Left lung (tissue), 10 donors: ENCODE data around the gene MAST4. TPM values are rescaled to one million over a fixed set of nuclear protein-coding genes. Genes with fewer than 3 reads are reported as not detected.
A peak's percentile ranks its signal among the peaks of the same experiment; 100 is the strongest.

Experiments
- ATAC-seq: fragments of 200-7000 bp; cut with Tn5 transposase; one replicate; pipeline ENCODE4 v1.9.1; 2020; ENCODE audit warnings: moderate library complexity
- DNase-seq, 4 donors: peaks; one replicate each; pipeline ENCODE4 v3.0.0-alpha.2; 2013 to 2020
- H3K27ac ChIP-seq, 2 donors: fragments of 200-600 bp; sonication (generic) in 1 of 2; one replicate each; pipeline versions ENCODE4 v1.5.0 to v1.8.0; 2020 to 2021
- H3K27me3 ChIP-seq, 2 donors: fragments of 200-600 bp; sonication (generic) in 1 of 2; one replicate each; pipeline versions ENCODE4 v1.5.0 to v1.8.0; 2020 to 2021
- H3K36me3 ChIP-seq, 2 donors: fragments of 200-600 bp; sonication (generic) in 1 of 2; one replicate each; pipeline versions ENCODE4 v1.5.0 to v1.8.0; 2020 to 2021
- H3K4me1 ChIP-seq, 2 donors: fragments of 200-600 bp; one replicate each; pipeline ENCODE4 v1.8.0; 2021
- H3K4me3 ChIP-seq, 2 donors: fragments of 200-600 bp; sonication (generic) in 1 of 2; one replicate each; pipeline versions ENCODE4 v1.5.0 to v1.8.0; 2020 to 2021; ENCODE audit warnings: mild to moderate bottlenecking in 1 of 2
- H3K9me3 ChIP-seq, 2 donors: fragments of 200-600 bp; sonication (generic) in 1 of 2; one replicate each; pipeline versions ENCODE4 v1.5.0 to v1.8.0; 2020 to 2021
- intact Hi-C, 2 donors: fragments of 100-400 bp; cut with DNase I; formaldehyde crosslinking; loops; one replicate each; pipeline versions ENCODE4 v1.11.2 to v1.14.2; 2022
- polyA plus RNA-seq, 6 donors: library from polyadenylated mRNA; unstranded; fragments of 120-200 nt; gene quantifications; one replicate each; pipeline ENCODE4 v1.2.1, GENCODE V29; 2013; ENCODE audit not compliant: insufficient read length in 6 of 6
- total RNA-seq, 2 donors: library from RNA; stranded (reverse); fragmentation: NEBNext Ultra II Directional; extraction: Animal tissue kit (Norgen Biotek cat#: 25700); gene quantifications; one replicate each; pipeline ENCODE4 v1.2.1, GENCODE V29; 2021
- TF ChIP-seq, protein P1 (sequence below), 2 donors: fragments of 200-600 bp; sonication (generic) in 1 of 2; IDR thresholded peaks; one replicate each; pipeline versions ENCODE4 v1.5.0 to v1.8.0; 2021; ENCODE audit warnings: antibody characterized with exemption in 2 of 2
- donor health status: DM: no; HTN: yes; CAD: no.
- donor health status: DM: no; HTN: no; CAD: no.

Gene MAST4
- total and polyA plus RNA-seq, 8 donors, result 47.7 to 57.6 (median 53.0) TPM

DNA sequence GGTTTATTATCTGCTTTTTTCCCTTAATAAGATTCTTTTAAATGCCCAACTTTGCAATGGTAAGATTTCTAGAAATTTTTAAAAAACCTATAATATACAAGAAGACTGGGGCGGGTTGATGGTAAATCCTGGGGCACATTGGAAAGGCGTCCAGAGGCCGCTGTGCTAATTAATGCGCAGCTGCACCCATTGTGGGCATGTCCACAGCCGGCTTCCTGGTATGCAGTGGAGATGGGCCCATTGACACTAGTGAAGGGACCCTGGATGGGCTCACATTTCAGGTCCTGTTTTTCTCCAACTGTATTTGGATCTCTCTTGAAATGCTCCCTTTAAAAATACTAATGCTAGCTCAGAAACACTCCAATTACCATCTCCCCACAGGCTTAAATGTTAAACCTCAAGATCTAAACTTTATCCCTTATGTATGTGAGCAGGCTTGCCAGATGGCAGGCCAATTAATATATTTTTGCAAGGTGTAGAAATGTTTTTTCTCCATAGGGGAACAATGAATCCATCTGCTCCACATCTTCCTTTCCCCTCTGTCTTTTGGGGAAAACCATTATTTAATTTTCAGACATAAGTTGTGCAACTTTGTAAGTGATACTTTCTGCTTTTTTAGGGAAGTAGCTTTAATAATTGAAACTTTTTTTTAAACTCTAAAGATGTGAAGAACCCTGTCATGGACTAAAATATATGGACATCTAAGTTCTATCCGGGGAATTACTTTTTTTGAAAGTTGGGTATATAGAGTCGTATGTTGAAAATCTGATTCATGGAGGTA is 423.1 kb downstream of the MAST4 start:
- no peak for ATAC-seq
- TF ChIP-seq, protein P1, sequence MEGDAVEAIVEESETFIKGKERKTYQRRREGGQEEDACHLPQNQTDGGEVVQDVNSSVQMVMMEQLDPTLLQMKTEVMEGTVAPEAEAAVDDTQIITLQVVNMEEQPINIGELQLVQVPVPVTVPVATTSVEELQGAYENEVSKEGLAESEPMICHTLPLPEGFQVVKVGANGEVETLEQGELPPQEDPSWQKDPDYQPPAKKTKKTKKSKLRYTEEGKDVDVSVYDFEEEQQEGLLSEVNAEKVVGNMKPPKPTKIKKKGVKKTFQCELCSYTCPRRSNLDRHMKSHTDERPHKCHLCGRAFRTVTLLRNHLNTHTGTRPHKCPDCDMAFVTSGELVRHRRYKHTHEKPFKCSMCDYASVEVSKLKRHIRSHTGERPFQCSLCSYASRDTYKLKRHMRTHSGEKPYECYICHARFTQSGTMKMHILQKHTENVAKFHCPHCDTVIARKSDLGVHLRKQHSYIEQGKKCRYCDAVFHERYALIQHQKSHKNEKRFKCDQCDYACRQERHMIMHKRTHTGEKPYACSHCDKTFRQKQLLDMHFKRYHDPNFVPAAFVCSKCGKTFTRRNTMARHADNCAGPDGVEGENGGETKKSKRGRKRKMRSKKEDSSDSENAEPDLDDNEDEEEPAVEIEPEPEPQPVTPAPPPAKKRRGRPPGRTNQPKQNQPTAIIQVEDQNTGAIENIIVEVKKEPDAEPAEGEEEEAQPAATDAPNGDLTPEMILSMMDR (IDR thresholded peaks at IDR 0.05), result no peak
- intact Hi-C loops, result no loop called here
- Histone ChIP-seq H3K9me3 (no peaks in the 10 kb centered on the region), H3K4me1 (peaks cover 32 to 38% of the 10 kb centered on the region in 2 donors), H3K4me3 (no peak overlapping the region), H3K27ac (no peak overlapping the region), H3K27me3 (no peaks in the 10 kb centered on the region), H3K36me3 (no peaks in the 10 kb centered on the region)
- no peak for DNase-seq

DNA sequence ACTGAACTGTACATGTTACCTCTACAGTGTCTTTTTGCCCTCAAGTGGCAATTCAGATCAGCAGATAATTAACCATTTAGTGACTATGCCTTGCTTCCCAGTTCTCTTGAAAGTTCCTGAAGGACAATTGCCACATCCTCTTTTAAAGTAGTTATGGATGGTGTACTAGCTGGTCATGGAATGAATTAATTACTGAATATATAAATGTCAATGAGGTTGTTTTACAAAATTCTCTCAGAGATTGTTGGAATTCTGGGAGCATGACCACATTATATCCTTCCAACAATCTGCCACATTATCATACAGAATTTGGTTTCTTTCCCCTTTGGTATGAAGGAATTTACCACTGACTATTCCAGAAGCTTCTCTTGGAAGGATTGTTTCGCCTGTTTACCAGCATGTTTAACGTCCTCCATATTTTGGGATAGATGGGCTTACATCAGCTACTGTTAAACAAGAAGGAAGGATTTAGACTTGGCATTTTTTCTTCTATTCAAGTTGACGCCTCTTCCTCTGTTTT is 424.0 kb downstream of the MAST4 start:
- no peaks in the 10 kb centered on the region for H3K36me3 ChIP-seq
- intact Hi-C loops, result no loop called here
- DNase-seq (no peak), ATAC-seq (no peak)
- H3K9me3 ChIP-seq, result no peaks in the 10 kb centered on the region
- TF ChIP-seq, protein P1 (IDR thresholded peaks at IDR 0.05), result no peak
- H3K27ac ChIP-seq, result peak overlapping the region; percentile 16 to 24
- no peak overlapping the region for H3K4me3 ChIP-seq
- peaks cover 25 to 29% of the 10 kb centered on the region in 2 donors for H3K4me1 ChIP-seq
- no peaks in the 10 kb centered on the region for H3K27me3 ChIP-seq

DNA sequence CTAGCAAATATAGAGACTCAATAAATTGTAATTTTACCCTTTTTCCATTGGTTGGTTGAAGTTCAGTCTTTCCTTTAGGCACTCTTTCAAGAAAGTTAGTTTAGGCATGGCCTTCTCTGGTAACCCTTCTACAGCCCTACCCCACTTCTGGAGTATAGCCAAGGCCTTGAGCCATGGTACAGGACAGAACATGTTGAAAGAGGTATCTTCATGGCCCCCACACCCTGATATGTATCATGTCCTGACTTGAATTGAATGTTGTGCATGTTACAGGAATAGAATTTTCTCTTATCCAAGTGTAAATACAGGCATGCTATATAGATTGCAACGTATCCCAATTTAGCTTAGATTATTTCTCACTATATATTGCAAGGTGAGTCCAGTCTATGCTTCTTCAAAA is 424.8 kb downstream of the MAST4 start:
- H3K36me3 ChIP-seq, result no peaks in the 10 kb centered on the region
- ATAC-seq, result peak; percentile 8
- intact Hi-C loops, result no loop called here
- H3K27me3 ChIP-seq, result no peaks in the 10 kb centered on the region
- TF ChIP-seq, protein P1 (IDR thresholded peaks at IDR 0.05), result no peak
- DNase-seq, result no peak
- H3K4me1 ChIP-seq, result peaks cover 25 to 27% of the 10 kb centered on the region in 2 donors
- H3K27ac ChIP-seq, result peak overlapping the region; percentile 24 to 42
- H3K4me3 ChIP-seq, result no peak overlapping the region
- no peaks in the 10 kb centered on the region for H3K9me3 ChIP-seq

DNA sequence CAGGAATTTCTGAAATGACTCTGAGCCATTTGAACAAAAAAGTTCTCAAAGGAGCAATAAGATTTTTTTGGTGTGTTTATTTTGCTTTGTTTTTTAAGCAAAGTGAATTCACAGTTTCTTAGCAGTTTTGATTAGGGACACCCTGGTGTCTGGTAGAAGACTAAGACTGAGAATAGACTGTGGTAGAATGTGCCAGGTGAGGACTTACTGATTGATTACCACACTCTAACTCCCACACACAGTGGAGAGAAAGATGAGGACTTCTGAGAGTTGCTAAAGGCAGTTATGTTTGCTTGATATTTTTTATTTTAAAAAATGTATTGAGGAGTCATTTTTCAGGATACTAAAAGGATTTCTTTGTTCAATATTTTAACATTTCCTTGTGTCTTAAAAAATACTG is 425.3 kb downstream of the MAST4 start:
- ATAC-seq (peak; percentile 32), DNase-seq (no peak)
- Histone ChIP-seq H3K27me3 (no peaks in the 10 kb centered on the region), H3K4me1 (peaks cover 20 to 26% of the 10 kb centered on the region in 2 donors), H3K27ac (peak overlapping the region in 1 of 2 donors; percentile 42), H3K36me3 (no peaks in the 10 kb centered on the region), H3K4me3 (no peak overlapping the region), H3K9me3 (no peaks in the 10 kb centered on the region)
- TF ChIP-seq, protein P1 (IDR thresholded peaks at IDR 0.05), result no peak
- intact Hi-C loops, result no loop called here

DNA sequence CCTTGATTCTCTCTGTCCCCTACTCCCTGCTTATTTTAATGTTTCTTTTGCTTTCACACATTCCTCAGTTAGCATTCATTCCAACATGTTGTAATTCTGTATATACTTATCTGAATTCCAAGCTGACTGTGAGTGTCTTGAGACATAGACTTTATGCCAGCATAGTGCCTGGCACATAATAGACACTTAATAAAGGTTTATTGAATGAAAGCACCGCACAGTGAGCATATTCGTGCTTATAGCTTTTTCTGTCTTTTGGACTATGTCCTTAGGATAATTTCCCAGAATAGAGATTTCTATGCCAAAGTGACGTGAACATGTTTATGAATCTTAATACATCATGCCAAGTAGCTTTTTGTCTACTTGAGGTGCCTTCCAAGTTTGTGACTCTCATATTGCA is 425.8 kb downstream of the MAST4 start:
- H3K4me1 ChIP-seq, result peaks cover 20 to 22% of the 10 kb centered on the region in 2 donors
- TF ChIP-seq, protein P1 (IDR thresholded peaks at IDR 0.05), result no peak
- intact Hi-C loops, result no loop called here
- H3K4me3 ChIP-seq, result no peak overlapping the region
- ATAC-seq (peak; percentile 64), DNase-seq (peak in 2 of 4 donors; percentile 83 to 86)
- no peaks in the 10 kb centered on the region for H3K9me3 ChIP-seq
- H3K27me3 ChIP-seq, result no peaks in the 10 kb centered on the region
- peak overlapping the region in 1 of 2 donors; percentile 42 for H3K27ac ChIP-seq
- no peaks in the 10 kb centered on the region for H3K36me3 ChIP-seq
